Embryonic facial prominence (tissue), 1 donor: ENCODE data around the gene SPSB3.
A peak's percentile ranks its signal among the peaks of the same experiment; 100 is the strongest.

Experiments used
- DNase-seq: peaks from one replicate; pipeline ENCODE4 v3.0.0-alpha.2; 2016; ENCODE audit errors: extremely low spot score

The SPSB3 gene

DNA sequence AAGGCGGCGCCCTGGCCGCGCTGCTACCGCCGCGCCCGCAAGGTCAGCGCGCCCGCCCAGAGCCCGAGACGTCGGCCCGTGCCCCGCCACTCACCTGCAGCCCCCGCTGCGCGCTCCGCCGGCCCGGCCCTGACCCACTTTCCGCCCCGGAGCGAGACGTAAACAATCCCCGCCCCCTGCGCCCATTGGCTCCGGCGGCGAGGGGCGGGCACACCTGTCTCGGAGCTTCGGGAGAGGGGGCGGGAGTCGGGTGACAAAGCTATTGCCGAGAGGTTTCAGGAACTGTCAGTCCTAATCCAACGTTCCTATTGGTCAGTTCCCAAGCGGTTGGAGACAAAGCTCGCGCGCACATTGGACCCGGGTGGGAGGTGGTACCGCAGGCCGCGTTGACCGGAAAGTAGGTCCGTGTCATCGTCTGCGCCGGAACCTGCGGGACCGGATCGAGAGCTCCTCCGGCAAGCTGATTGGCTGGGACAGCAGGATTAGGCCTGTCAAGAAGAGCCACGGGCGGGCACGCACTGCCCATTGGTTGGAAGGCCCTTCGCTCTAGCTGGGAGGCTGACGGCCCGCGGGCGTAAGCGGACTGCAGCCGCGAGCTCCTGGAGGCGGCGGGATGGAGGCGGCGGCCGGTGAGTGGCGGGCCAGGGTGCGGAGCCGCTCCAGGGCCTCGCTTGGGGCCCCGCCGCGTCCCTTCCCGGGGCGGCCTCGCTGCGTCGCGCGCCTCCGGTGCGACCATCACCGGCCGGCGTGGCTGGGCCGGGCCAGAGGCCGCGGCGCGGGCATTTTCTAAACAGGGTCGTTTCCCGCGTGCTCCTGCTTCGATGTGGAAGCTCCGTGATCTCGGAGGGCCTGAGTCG is at the start of gene SPSB3, which contains the start of gene NUBP2:
SPSB3 (minus strand) TSS at position 164 of the 857 bp plus-strand sequence. CDS start 1,088 bp downstream, outside the sequence.
NUBP2 (plus strand) TSS at position 553 of the 857 bp plus-strand sequence; CDS start at position 614, 61 bp downstream.
- DNase-seq, result peak; percentile 100

DNA sequence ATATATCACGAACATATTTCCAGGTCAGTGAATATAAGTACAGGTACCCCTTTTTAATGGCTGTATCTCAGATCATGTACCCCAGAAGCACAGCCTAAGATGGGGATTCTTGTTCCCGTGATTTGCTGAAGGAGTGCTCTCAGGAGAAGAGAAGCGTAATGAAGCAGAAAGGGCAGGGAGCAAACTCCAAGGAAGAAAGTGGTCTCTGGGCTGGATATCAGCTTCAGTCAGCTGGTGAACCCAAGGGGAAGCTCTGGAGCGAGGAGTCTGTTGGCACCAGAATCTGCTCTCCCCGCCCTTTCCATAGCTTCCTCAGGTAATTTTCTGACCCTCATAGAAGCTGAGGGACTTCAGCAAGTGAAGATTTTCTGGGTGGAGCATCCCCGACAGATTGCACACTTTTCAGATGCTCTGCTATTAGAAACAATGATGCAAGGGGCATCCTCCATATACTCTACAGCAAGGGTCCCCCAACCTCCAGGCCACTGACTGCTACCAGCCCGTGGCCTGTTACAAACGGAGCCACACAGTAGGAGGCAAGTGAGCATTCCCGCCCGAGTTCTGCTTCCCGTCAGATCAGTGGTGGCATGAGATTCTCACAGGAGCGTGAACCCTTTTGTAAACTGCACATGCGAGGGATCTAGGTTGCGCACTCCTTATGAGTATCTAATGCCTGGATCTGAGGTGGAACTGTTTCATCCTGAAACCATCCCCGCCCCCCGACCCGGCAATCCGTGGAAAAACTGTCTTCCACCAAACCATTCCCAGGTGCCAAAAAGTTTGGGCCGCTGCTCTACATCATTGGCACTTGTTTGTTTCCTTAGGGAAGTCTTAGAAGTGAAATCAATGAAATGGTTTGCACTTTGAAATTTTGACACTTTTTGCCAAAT is 49.1 kb upstream of the SPSB3 start:
- no peak for DNase-seq

DNA sequence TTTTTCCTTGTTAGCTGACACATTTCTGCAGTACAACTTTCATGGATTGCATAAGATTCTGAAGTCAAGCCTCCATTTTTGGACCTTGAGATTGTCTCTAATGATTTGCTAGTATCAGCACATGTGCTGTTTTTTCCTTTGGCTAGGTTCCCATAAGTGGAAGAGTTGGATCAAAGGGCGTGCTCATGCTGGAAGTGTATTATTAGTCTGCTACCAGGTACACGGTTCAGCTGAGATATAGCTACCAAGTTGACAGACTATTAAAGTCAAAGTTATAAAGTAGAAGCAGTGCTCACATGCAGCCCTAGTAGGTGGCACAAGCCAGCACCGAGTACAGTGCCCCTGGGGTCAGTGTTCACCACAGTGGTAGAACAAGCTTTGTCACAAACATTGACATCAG is 47.8 kb upstream of the SPSB3 start:
- no peak for DNase-seq

DNA sequence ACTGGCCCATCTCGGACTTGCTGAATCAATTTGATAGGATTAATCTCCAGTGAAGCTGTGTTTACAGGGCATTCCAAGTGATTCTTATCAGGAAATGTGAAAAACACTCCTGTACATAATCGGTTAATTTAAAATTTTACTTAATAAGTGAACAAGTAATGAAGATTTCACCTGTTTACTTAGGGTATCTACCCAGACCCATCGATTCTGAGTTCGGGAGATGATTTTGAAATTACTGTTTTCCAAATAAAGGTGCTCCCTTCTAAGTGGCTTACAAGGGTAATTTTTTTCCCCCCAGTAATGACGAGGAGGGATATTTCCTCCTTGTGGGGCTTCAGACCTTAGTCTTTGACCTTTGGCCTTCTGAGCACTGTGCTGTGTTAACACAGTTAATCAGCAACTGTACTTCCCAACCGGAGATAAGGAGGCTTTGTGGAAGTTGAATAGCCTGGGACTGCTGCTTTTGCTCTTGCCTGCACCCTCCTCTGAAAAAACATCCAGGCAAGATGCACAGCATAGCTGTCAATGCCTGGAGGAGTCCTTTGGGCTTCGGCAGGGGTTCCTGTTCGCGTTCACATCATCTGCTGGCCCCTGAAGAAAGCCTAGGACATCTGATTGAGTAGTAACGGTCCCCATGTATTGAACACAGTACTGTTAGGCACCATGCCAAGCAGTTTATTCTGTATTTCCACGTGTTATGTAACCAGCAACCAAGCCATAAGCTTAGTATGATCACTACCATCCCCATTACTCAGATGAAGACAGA is 46.5 kb upstream of the SPSB3 start:
- no peak for DNase-seq

DNA sequence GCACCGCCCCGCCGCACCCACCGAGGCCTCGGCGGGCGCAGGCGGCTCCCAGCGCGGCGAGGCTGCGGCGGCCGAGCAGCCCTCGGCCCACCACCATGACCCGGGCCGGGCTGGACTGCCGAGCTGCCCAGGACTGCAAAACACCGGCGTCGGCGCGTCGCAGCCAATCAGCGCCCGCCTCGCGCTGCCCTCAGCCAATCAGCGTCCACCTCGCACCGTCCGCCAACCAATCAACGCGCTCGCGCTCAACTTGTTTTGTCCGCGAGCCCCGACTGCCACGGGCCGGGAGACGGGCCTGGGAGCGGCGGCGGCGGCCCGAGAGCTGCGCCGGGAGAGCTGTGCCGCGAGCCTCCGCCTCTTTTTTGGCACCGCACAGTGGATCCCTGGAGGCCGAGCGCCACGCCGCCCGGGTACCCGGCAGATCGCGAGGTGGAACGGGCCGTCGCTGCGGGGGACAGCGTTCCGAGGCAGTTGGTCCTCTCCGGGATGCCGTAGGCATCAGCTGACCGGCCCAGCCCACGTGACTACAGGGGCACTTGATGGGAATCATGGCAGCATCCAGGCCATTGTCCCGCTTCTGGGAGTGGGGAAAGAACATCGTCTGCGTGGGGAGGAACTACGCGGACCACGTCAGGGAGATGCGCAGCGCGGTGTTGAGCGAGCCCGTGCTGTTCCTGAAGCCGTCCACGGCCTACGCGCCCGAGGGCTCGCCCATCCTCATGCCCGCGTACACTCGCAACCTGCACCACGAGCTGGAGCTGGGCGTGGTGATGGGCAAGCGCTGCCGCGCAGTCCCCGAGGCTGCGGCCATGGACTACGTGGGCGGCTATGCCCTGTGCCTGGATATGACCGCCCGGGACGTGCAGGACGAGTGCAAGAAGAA is 44.6 kb upstream of the SPSB3 start, which contains the start of the genes FAHD1 and HAGH:
FAHD1 (plus strand) TSS at position 516 of the 883 bp plus-strand sequence; CDS start at position 549, 33 bp downstream.
HAGH (minus strand) TSS at position 135 of the 883 bp plus-strand sequence; CDS start at position 97, 38 bp downstream.
- peak; percentile 85 for DNase-seq

DNA sequence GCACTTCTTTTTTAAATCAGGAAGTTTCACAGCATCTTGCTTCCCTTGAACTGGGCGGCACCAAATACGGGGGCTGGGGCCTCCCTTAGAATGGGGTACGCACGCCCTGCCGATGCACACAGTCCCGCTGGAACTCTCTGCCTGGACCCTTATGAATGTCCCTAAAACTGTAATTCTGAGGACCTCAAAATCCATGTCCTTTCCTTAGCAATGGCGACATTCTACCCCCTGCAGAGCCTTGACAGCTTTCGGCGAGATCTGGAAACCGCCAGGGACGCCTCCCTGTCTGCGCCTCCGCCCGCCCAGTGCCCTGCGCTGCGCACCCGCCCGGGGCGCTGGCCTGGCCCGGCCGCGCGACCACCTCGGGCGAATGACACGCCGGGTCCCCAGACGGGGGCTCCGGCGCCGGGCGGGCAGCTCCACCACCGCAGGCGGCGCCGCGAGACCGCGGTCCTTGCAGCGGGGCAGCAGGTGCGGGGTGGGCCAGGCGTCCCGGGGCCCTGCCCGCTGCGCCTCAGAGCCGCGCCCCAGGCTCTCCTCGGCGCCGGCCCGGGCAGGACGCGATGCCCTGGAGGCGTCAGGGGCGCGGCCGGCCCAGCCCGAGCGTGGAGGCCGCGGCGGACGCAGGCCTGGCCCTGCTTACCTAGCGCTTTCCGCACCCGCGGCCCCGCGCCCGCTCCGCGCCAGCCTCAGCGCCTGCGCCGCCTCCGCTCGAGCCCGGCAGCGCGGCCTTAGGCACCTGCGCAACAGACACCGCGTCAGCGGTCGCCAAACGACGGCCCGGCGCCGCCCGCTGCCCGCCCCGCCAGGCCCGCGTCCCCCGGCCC is 43.7 kb upstream of the SPSB3 start:
- no peak for DNase-seq

DNA sequence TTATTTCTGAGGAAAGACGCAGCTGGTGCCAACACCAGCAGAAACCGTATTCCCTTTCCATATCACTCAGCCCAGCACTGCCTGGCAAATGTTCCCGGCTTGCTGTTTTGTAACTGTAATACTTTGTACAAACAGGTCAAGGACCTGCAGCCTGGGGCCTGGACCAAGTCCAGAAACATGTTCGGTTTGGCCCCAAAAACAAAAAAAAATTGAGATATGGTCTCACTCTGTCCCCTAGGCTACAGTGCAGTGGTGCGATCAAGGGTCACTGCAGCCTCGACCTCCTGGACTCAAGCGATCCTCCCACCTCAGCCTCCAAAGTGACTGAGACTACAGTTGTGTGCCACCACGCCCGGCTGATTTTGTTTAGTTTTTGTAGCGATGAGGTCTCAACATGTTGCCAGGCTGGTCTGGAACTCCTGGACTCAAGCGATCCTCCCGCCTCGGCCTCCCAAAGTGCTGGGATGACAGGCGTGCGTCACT is 43.1 kb upstream of the SPSB3 start:
- DNase-seq, result no peak

DNA sequence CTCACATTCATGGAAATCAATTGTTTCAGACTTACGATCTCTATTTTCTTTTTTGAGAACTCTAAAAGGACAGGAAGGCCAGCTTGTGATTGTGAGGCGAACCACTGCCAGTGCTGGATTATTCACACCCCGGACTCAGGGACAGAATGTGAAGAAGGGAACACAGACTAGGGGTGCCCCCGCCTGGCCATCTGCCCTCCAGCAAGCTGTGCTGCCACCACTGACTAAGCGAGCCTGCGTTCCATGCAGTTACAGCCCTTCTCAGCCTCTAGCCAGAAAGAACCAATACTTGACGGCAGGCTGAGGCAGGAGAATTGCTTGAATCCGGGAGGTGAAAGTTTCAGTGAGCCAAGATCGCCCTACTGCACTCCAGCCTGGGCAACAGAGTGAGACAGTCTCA is 41.5 kb upstream of the SPSB3 start:
- no peak for DNase-seq

DNA sequence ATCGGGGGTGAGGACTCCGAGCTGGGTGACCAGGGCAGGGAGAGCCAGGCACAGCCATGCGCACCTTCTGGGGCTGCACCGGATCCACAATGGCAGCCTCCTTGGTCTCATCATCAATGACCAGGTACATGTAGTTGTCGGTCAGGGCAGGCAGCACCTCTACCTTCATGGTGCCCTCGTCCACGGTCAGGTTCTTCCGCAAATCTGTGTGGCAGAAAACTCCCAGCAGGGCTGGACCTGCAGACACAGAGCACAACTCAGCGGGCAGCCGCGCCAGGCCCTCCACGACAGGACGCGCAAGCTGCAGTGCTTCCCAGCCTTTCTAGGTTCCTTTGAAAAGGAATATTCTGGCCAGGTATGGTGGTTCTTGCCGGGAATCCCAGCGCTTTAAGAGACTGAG is 40.4 kb upstream of the SPSB3 start:
- DNase-seq, result no peak

DNA sequence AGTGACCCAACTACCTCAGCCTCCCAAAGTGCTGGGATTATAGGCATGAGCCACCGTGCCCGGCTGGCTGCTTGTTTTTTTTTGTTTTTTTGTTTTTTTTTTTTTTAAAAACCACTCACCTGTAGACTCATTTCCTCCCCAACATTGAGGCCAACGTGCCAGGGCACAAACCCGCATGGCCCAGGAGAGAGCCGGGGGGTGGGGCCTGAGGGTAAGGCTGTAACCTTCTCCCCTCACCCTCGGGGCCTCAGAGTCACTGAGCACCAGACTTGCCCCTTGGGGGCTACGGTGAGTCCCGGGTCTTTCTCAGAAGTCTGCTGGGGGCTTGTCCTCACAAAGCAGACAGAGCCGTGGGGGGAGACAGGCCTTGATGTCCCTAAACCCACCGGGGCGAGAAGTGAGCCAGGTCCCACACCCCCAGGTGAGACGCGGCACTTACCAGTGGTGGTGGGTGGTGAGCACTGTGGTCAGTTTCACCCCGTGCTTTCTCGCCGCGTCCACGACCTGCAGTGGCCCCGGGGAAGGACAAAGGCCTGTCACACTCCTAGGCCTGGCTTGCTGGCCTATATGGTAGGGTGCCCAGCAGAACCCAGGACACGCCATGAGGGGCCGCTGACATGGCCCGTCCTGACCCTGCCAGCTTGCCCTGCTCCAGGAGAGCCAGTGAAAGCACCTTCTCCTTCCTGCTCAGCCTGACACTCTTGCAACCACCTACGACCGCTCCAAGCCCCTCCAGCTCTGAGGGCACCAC is 39.7 kb upstream of the SPSB3 start:
- no peak for DNase-seq

DNA sequence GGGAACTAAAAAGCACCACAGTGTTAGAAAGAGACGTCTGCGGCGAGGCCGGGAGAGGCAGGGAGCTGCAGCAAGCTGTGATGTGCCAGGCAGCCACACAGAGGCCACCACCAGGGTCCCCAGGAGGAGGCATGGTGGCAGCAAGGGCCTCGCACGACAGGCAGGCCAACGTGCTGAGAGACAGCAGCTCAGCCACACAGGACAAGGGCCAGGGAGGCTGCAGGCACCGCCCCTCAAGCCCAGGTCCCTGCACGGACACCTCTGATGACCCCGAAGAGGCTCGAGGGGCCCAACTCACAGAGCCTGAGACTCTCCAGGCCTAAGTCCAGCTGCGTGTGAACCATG is 38.5 kb upstream of the SPSB3 start:
- DNase-seq, result no peak

DNA sequence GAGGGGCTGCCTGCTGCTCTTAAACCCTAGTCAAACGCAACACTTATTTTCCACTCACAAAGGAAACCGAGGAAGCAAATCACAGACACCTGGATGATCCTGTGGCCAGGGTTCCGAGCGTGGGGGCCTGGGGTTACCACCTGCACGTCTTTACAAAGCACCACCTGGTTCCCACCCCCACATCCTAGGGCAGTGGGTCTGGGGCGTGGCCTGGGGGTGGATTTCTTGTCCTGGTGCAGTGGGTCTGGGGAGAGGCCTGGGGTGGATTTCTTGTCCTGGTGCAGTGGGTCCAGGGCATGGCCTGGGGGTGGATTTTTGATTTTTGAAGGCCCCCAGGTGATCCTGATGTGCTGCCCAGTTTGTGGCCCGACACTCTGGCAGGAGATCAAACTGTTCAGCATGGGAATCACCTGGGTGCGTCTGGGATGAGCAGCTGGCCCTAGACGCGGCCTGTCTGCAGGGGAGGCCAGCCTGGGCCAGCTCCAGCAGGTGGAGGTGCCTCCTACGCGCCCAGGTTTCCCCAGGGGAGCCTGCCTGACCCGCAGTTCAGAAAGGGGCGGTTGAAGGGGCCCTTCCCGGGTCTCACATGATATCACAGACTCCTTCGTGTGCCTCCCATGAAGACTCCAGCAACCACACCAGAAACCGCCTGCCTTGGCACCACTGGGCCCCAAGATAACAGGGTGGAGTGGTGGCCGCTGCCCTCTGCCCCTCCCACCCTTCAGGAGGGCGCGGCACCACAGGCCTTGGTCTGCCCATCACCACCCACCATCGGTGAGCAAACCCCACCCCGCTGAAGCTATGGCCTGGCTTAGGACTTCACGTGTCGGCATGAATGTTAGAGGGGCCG is 38.0 kb upstream of the SPSB3 start:
- DNase-seq, result no peak

DNA sequence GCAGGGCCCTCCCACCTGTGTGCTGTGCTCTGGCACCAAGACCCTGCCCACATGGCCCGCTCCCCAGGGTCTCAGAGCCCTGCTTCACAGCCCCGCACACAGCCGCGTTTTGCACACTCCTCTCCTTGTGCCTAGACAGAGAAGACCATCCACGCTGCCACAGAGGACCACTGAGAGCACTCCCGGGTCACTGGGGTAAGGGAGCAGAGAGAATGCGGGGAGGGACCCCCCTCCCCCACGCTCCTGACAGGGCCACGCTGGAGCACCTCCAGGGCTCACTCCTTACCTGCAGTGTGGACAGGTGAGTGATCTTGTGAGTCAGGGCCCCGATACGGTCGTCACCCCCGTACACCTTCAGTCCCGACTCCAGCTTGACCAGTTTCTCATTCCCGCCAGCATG is 37.2 kb upstream of the SPSB3 start:
- DNase-seq, result no peak

DNA sequence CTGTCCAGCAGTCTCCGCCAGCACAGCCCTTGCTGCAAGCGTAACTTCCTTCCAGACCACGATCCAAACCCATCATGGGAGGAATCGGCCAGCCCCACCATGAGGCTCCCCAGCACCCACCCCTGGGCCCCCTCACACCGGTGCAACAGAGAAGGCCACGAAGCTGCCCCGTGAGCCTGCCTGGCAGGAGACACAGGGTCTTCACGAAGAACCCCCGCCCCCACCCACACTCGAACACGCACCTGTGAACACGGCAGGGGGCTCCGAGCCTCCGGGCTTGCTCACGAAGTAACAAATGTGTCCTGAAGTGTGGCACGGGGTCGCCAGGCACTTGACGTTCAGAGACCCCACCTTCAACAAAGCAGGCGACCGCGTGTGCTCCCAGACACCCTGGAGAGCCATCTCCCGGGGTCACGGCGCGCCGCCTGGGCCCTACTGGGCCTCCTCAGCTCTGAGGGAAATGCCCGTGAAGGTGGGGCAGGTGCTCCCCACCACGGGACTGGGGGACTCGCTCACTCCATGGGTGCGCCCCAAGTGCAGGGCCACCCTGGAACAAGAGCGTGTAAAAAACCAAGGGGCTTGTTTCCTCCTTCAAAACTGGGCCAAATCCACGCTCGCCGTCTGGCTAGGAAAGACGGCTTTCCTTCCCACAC is 36.6 kb upstream of the SPSB3 start:
- no peak for DNase-seq

DNA sequence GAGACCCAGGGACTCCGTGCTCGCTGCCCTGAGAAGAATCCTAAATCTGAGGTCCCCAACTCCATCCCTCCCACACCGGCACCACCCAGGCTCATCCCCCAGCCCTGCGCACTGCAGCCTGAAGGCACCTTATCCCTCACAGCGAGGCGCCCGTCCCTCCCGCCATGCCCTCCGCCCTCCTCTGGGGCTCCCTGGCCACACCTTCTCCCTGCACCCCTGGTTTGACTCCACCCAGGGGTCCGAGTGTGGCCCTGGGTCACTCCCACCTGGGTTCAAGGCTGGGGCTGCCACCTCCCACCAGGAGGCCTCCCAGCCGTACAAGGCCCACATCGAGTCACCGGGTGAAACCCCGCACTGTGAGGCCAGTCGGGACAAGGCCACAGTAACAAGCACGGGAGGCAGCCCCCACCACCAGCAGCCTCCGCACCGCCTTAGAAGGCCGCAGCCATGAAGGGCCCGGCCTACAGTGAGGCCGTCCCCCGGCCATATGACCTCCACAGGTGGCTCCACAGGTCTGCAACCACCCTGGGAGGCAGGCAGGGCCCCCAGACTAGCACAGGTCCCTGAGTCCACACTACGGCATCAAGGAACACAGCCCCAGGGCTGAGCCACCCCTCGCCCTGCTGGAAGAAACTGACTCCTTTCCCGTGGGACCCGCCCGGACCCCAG is 36.0 kb upstream of the SPSB3 start:
- DNase-seq, result no peak

DNA sequence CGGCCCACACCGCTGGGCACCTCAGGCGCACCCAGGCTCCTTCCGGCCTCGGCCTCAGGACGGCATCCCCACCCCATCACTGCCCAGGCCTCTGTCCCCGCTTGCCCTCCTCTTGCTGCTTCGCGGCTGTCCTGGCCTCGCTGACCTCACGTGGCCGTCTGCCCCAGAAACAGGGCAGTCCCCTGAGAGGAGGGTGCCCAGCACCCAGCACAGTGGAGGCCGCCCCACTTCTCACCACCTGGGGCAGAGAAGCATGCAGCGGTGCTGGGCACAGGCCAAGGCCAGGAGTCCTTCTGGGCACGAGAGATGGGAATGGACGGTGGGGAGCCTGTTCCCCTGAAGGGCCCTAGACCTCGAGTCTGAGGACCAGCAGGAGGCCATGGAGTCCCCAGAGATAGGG is 35.3 kb upstream of the SPSB3 start:
- no peak for DNase-seq

DNA sequence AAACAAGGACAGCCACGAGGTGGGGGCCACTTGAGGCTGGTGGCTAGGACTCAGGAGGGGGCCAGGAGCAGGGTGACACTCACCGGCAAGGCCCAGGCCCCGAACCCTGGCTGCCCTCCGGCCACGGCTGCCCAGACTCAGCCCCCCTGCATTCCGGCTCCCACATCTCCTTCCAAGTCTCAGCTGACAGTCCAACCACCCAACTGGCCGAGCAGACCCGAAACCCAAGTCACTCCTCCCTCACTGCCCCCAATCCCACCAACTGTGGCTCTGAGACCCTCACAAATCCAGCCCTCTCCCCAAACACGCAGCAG is 34.9 kb upstream of the SPSB3 start:
- DNase-seq, result no peak
